ENCODE measurements around the gene ATP11B.
A peak's percentile ranks its signal among the peaks of the same experiment; 100 is the strongest.

Gene ATP11B

GRCh38 chr3:182792901-182793662, at the start of gene ATP11B:
TSS of gene ATP11B (plus strand) at chr3:182793504. CDS start at chr3:182793760, 256 bp downstream.
- in situ Hi-C loops (cut with HindIII; ENCODE audit: low sequenced_read_pairs) = no loop called here
- peak within 1 kb of the TSS; percentile 90 for H3K4me3 ChIP-seq (ENCODE audit: low read depth, low read length)
- no peak for TF ChIP-seq CTCF (IDR thresholded peaks at IDR 0.05; ENCODE audit: low read depth, low read length, missing control alignments)
- DNase-seq (ENCODE audit: low read depth) = no peak

- no peak for TF ChIP-seq CTCF (IDR thresholded peaks at IDR 0.05; ENCODE audit: low read depth, low read length, missing control alignments)
- no peak overlapping the region for H3K4me3 ChIP-seq (ENCODE audit: low read depth, low read length)
- DNase-seq (ENCODE audit: low read depth) = no peak
- in situ Hi-C loops (cut with HindIII; ENCODE audit: low sequenced_read_pairs) = no loop called here
Measured at GRCh38 chr3:182746959-182747358, 46.3 kb upstream of the ATP11B start.

- no peak for TF ChIP-seq CTCF (IDR thresholded peaks at IDR 0.05; ENCODE audit: low read depth, low read length, missing control alignments)
- in situ Hi-C loops (cut with HindIII; ENCODE audit: low sequenced_read_pairs) = no loop called here
- DNase-seq (ENCODE audit: low read depth) = no peak
- H3K4me3 ChIP-seq (ENCODE audit: low read depth, low read length) = no peak overlapping the region
Measured at GRCh38 chr3:182755308-182755707, 38.0 kb upstream of the ATP11B start.

GRCh38 chr3:182755712-182756111, 37.6 kb upstream of the ATP11B start:
- TF ChIP-seq CTCF (IDR thresholded peaks at IDR 0.05; ENCODE audit: low read depth, low read length, missing control alignments) = no peak
- DNase-seq (ENCODE audit: low read depth) = no peak
- in situ Hi-C loops (cut with HindIII; ENCODE audit: low sequenced_read_pairs) = no loop called here
- H3K4me3 ChIP-seq (ENCODE audit: low read depth, low read length) = no peak overlapping the region

GRCh38 chr3:182760576-182761164, 32.6 kb upstream of the ATP11B start:
- no peak for DNase-seq (ENCODE audit: low read depth)
- no peak overlapping the region for H3K4me3 ChIP-seq (ENCODE audit: low read depth, low read length)
- no peak for TF ChIP-seq CTCF (IDR thresholded peaks at IDR 0.05; ENCODE audit: low read depth, low read length, missing control alignments)

GRCh38 chr3:182763896-182764295, 29.4 kb upstream of the ATP11B start:
- H3K4me3 ChIP-seq (ENCODE audit: low read depth, low read length) = no peak overlapping the region
- no peak for TF ChIP-seq CTCF (IDR thresholded peaks at IDR 0.05; ENCODE audit: low read depth, low read length, missing control alignments)
- DNase-seq (ENCODE audit: low read depth) = no peak
- in situ Hi-C loops (cut with HindIII; ENCODE audit: low sequenced_read_pairs) = no loop called here

More at GRCh38 chr3:182760576-182761164, 32.6 kb upstream of the ATP11B start:
- in situ Hi-C loops (cut with HindIII; ENCODE audit: low sequenced_read_pairs) = no loop called here
